ENCODE results near the gene COL1A2. TPM values are rescaled to one million over a fixed set of nuclear protein-coding genes. Genes with fewer than 3 reads are reported as not detected.

The COL1A2 gene
- total RNA-seq, 1 experiment from 2014 or later = 42.1 TPM

- Mint-ChIP-seq H3K36me3 (ENCODE audit: insufficient read depth in 1 of 3, low read depth in 3 of 3) (peaks cover 11 to 74% (median 33%) of the 10 kb centered on the region in 3 experiments; a peak in 6 of 7 replicates), H3K4me3 (no peak overlapping the region), H3K27me3 (ENCODE audit: low read depth) (no peaks in the 10 kb centered on the region), H3K9me3 (no peaks in the 10 kb centered on the region), H3K27ac (no peak overlapping the region), H3K4me1 (peaks cover 8 to 10% of the 10 kb centered on the region in 2 experiments)
- Histone ChIP-seq H2AFZ (ENCODE audit: low read length) (no peak overlapping the region), H3T11ph (ENCODE audit: low read length) (no peak overlapping the region), H3K27ac (ENCODE audit: insufficient read length, low read depth, low read length) (no peak overlapping the region), H4K20me1 (ENCODE audit: control insufficient read depth, insufficient read depth, insufficient read length) (no peaks in the 10 kb centered on the region), H2BK20ac (ENCODE audit: low read depth, low read length, poor library complexity, severe bottlenecking) (no peak overlapping the region), H3K9me3 (ENCODE audit: control insufficient read depth, low read depth, low read length) (no peaks in the 10 kb centered on the region), H3K4me1 (ENCODE audit: insufficient read depth, low read length) (peaks cover 3% of the 10 kb centered on the region; the same call in 1 of the 2 replicates), H3K79me1 (ENCODE audit: insufficient read depth, low read depth, low read length, poor library complexity, severe bottlenecking) (no peaks in the 10 kb centered on the region), H3K18ac (ENCODE audit: insufficient read length, low read depth, low read length) (no peak overlapping the region), H3K79me2 (ENCODE audit: insufficient read depth, low read length) (no peaks in the 10 kb centered on the region), H3K23me2 (ENCODE audit: insufficient read length, low read depth, low read length, poor library complexity, severe bottlenecking) (no peaks in the 10 kb centered on the region), H4K91ac (ENCODE audit: insufficient read length, low read depth, low read length) (no peak overlapping the region), H2BK12ac (ENCODE audit: insufficient read length, low read depth, low read length) (no peak overlapping the region), H3K56ac (ENCODE audit: insufficient read length, low read depth, low read length) (no peak overlapping the region), H2BK15ac (ENCODE audit: low read depth, low read length) (no peak overlapping the region), H2BK120ac (ENCODE audit: low read depth, low read length, poor library complexity, severe bottlenecking) (no peak overlapping the region), H4K8ac (replicated peaks; ENCODE audit: insufficient read length, low read depth, low read length) (no peak overlapping the region), H4K5ac (ENCODE audit: insufficient read length, low read depth, low read length) (no peak overlapping the region), H3K4me2 (ENCODE audit: insufficient read depth, insufficient read length, low read length) (no peak overlapping the region), H2BK5ac (ENCODE audit: insufficient read length, low read length) (no peak overlapping the region), H3K4ac (ENCODE audit: low read depth, low read length) (no peak overlapping the region), H3K23ac (ENCODE audit: insufficient read length, low read depth, low read length) (no peak overlapping the region), H2AK5ac (ENCODE audit: insufficient read length, low read length) (no peak overlapping the region), H3K14ac (ENCODE audit: insufficient read depth, low read length) (no peak overlapping the region), H3K27me3 (ENCODE audit: insufficient read depth, low read length) (no peaks in the 10 kb centered on the region), H3K9ac (ENCODE audit: extremely low read depth, insufficient read length, low read length) (no peak overlapping the region)
- WGBS (ENCODE audit: extremely low coverage, insufficient read length, low lambda C conversion rate) = no CpG with 5 or more reads among the region's 2 CpGs
- DNase-seq = no peak
- TF ChIP-seq, protein P1, sequence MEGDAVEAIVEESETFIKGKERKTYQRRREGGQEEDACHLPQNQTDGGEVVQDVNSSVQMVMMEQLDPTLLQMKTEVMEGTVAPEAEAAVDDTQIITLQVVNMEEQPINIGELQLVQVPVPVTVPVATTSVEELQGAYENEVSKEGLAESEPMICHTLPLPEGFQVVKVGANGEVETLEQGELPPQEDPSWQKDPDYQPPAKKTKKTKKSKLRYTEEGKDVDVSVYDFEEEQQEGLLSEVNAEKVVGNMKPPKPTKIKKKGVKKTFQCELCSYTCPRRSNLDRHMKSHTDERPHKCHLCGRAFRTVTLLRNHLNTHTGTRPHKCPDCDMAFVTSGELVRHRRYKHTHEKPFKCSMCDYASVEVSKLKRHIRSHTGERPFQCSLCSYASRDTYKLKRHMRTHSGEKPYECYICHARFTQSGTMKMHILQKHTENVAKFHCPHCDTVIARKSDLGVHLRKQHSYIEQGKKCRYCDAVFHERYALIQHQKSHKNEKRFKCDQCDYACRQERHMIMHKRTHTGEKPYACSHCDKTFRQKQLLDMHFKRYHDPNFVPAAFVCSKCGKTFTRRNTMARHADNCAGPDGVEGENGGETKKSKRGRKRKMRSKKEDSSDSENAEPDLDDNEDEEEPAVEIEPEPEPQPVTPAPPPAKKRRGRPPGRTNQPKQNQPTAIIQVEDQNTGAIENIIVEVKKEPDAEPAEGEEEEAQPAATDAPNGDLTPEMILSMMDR (conservative IDR thresholded peaks at IDR 0.05) = no peak
Observed at GRCh38 chr7:94414481-94414880, 19.8 kb downstream of the COL1A2 start.

All from H9 (cell line).